ENCODE data around the gene AIF1L.

DNA sequence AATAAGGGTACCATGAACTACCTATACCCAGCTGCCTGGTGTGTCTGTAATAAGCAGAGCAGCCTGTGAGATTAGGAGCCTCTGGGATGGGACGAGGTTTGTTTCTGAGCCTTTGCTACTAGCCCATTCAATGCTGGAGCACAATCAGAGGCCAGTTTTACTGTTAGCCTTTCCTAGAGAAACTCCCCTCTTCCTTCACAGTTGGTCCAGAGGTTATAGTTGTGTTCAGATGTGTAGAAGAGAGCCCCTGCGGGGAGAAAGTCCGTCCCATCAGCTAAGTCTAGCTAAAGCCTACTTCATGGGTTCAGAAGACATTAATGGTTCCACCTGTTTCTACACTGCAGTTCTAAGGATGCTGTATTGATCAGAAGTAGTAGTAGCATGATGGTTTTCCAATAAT lies 45.8 kb downstream of the AIF1L start:
- no peak for TF ChIP-seq EZH2phosphoT487 (IDR thresholded peaks at IDR 0.05; ENCODE audit: borderline replicate concordance, low read depth, low read length)
- TF ChIP-seq, protein P1, sequence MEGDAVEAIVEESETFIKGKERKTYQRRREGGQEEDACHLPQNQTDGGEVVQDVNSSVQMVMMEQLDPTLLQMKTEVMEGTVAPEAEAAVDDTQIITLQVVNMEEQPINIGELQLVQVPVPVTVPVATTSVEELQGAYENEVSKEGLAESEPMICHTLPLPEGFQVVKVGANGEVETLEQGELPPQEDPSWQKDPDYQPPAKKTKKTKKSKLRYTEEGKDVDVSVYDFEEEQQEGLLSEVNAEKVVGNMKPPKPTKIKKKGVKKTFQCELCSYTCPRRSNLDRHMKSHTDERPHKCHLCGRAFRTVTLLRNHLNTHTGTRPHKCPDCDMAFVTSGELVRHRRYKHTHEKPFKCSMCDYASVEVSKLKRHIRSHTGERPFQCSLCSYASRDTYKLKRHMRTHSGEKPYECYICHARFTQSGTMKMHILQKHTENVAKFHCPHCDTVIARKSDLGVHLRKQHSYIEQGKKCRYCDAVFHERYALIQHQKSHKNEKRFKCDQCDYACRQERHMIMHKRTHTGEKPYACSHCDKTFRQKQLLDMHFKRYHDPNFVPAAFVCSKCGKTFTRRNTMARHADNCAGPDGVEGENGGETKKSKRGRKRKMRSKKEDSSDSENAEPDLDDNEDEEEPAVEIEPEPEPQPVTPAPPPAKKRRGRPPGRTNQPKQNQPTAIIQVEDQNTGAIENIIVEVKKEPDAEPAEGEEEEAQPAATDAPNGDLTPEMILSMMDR (conservative IDR thresholded peaks at IDR 0.05; ENCODE audit: low read length) = no peak

All from OCI-LY7 (cell line).